Neuron (in vitro differentiated cells): Measurements from ENCODE around the gene ST7.

Experiments used
- H2AFZ ChIP-seq: one replicate; pipeline ENCODE4 v1.6.1; 2013; ENCODE audit warnings: low read depth, mild to moderate bottlenecking, inconsistent platforms, low read length, moderate library complexity
- H3K27me3 ChIP-seq: one replicate; pipeline ENCODE4 v1.6.1; 2013; ENCODE audit warnings: low read length; ENCODE audit not compliant: insufficient read depth
- H3K36me3 ChIP-seq: one replicate; pipeline ENCODE4 v1.6.1; 2013; ENCODE audit warnings: low read length; ENCODE audit not compliant: insufficient read depth
- H3K4me1 ChIP-seq: one replicate; pipeline ENCODE4 v1.6.1; 2013; ENCODE audit warnings: low read length; ENCODE audit not compliant: insufficient read depth
- H3K4me3 ChIP-seq: 2 replicates; pipeline ENCODE4 v1.5.1; 2013; ENCODE audit warnings: mild to moderate bottlenecking, low read length, moderate library complexity
- H3K9me3 ChIP-seq: one replicate; pipeline ENCODE4 v1.6.1; 2013; ENCODE audit warnings: low read length

ST7 gene

DNA sequence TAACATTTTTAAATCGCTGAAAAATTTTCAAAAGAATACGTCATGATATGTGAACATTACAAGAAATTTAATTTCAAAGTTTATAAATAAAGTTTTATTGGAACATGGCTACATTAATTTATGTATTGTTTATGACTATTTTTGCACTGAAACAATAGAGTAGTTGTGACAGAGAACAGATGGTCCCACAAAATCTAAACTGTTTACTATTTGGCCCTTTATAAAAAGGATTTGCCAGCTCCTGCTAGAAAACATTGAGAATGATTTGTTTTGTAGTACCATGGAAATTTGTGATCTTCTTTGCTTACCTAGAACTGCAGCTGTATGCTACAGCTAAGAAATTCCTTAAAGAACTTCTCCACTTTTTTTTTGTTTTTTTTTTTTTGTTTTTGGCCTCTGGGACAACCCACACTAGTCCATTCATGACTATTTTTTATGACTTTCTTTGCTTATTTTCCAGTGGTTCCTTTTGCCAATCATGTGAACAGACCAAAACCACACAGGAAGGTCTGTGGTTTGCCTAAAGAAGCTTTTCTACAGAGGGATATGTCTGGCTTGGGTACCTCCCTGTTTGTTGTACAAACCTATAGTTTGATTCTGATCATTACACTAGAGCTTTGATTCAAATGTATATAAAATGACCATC, 55.7 kb downstream of the ST7 start:
- Histone ChIP-seq H3K4me3 (no peak overlapping the region), H3K27me3 (no peaks in the 10 kb centered on the region), H3K9me3 (no peaks in the 10 kb centered on the region), H3K36me3 (no peaks in the 10 kb centered on the region), H3K4me1 (no peaks in the 10 kb centered on the region), H2AFZ (no peak overlapping the region)

DNA sequence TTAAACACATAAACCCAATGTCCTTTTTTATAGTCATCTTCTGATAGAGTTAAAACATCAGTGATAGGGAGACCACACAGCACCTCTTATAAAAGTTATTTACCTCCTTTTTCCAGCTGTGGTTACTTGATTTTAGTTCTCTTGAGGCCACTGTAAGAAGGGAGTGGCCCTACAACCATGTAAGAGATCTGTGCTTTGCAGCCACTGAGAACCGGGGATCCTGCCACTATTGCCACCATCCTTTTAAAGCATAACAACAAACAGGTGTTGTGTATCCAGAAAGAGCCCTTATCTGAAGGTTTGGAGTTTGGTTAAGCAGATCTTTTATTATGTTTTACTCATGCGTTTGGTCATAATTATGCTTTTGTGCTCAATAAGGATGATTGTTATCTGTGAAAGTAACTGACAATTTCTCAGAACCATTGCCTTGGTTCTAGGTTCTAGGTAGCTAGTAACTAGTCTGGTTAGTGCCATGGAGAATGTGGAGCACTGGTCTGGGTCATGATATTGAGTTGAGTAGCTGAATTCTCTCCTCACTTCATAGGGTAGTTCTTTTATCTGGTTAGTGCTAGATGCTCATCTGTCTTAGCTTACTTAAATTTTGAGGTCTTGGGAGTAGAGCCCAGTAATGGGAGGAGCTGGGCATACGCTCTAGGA, 56.5 kb downstream of the ST7 start:
- H3K27me3 ChIP-seq, result no peaks in the 10 kb centered on the region
- H3K4me3 ChIP-seq, result no peak overlapping the region
- no peaks in the 10 kb centered on the region for H3K9me3 ChIP-seq
- H3K36me3 ChIP-seq, result no peaks in the 10 kb centered on the region
- H2AFZ ChIP-seq, result no peak overlapping the region
- H3K4me1 ChIP-seq, result peaks cover 2% of the 10 kb centered on the region

DNA sequence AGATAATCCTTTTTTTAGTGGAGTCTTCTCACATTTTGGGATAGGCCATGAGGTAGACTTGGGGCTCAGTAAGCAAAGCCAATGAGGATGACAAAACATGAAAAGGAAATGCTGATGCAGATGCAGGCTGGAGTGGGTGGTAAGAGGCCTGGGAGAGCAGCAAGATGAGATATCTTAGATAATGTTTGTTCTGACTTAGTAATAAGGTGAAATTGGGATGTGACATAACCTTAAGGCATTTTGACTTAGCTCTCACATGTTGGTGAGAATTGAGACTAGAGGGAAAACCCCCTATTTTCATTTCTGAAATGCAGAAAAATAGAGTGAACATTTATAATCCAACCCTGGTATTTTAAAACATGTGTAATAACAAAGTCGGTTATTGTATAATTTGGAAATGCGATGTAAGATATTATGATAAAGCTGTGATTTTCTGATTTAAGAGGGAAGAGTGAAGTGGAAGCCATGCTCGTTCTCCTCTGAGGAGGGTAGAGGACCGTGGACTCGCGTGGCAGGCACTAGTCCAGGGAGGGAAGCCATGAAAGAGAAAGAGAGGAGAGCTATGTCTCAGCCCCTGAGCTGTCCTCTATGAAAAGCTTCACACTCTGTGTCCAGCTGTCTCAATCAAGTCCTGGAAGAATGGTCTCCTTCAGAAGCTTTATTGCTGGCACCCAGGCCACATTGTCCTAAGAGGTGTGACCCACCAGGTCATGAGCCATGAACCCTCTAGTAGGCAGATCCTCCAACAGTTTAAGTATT, 57.3 kb downstream of the ST7 start:
- Histone ChIP-seq H3K4me3 (no peak overlapping the region), H2AFZ (no peak overlapping the region), H3K9me3 (no peaks in the 10 kb centered on the region), H3K36me3 (no peaks in the 10 kb centered on the region), H3K4me1 (peaks cover 2% of the 10 kb centered on the region), H3K27me3 (no peaks in the 10 kb centered on the region)

DNA sequence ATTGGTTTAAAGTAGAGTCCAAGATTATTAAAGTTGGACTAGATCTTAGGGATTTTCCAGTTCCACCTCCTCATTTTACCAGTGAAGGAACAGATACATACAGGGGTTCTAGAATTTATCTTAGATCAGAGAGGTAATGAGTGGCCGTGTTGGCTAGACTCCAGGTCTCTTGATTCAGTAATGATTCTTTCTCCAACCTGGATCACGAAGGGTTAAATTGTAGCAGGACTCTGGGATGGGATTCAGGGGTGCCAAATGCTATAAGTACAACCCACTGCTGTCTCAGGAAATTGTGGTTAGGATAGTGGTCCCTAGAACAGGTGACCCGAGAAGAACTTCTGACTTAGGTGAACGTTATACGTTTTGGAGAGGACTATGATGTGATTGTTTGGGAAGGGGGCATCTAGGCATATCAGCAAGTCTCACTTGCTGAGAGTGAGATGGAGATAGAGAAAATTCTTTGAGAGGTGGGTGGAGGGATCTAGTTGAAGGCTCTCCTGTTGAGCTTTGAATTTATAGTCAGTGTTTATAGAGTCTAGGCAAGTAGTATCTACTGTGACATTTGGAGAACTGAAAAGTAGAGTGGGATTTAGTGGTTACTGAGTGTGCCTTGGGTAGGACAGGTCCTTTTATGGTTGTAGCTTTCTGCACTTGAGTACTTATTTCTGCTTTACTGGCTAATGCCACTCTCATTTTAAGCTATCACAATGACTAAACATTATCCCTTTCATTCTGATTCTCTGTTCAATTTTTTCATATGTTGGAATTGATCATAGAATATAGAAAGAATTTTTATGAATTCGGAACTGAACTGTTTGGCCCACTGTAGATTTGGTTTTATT, 58.3 kb downstream of the ST7 start:
- Histone ChIP-seq H3K4me3 (no peak overlapping the region), H2AFZ (no peak overlapping the region), H3K9me3 (no peaks in the 10 kb centered on the region), H3K4me1 (peaks cover 2% of the 10 kb centered on the region), H3K27me3 (no peaks in the 10 kb centered on the region), H3K36me3 (no peaks in the 10 kb centered on the region)

DNA sequence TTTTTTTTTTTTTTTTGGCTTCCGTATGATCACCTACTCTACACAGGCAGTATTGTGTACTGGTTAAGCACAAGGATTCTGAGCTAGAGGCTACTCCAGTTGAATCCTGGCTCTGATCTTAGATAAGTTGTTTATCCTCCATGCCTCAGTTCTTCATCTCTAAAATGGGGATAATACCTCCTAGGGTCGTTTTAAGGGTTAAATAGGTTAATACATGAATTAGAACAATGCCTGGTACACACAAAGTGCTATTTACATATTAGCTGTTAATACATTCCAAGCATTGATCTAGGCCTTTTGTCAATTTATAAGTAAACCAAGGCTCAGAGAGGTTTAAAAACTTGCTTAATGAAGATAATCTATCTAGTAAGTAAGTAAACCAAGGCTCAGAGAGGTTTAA, 59.0 kb downstream of the ST7 start:
- H3K27me3 ChIP-seq, result no peaks in the 10 kb centered on the region
- H3K4me1 ChIP-seq, result peaks cover 2% of the 10 kb centered on the region
- H3K36me3 ChIP-seq, result no peaks in the 10 kb centered on the region
- H3K4me3 ChIP-seq, result no peak overlapping the region
- no peaks in the 10 kb centered on the region for H3K9me3 ChIP-seq
- no peak overlapping the region for H2AFZ ChIP-seq

DNA sequence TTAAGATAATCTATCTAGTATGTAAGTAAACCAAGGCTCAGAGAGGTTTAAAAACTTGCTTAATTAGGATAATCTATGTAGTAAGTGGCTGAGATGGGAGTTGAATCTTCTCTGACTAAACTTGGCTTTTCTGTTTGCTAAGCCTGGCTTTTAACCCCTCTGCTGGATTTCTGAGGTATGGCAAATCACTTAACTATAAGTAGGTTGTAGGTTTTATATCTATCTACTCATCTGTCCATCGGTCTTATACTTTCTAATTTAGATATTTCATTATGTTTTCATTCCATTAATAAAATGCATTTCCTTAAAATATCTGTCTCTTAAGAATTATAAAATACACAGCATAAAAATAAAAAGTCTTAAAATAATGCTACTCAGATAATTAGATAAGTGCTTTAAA, 59.4 kb downstream of the ST7 start:
- H3K27me3 ChIP-seq, result no peaks in the 10 kb centered on the region
- H3K4me3 ChIP-seq, result no peak overlapping the region
- no peak overlapping the region for H2AFZ ChIP-seq
- H3K36me3 ChIP-seq, result no peaks in the 10 kb centered on the region
- no peaks in the 10 kb centered on the region for H3K9me3 ChIP-seq
- peaks cover 2% of the 10 kb centered on the region for H3K4me1 ChIP-seq

DNA sequence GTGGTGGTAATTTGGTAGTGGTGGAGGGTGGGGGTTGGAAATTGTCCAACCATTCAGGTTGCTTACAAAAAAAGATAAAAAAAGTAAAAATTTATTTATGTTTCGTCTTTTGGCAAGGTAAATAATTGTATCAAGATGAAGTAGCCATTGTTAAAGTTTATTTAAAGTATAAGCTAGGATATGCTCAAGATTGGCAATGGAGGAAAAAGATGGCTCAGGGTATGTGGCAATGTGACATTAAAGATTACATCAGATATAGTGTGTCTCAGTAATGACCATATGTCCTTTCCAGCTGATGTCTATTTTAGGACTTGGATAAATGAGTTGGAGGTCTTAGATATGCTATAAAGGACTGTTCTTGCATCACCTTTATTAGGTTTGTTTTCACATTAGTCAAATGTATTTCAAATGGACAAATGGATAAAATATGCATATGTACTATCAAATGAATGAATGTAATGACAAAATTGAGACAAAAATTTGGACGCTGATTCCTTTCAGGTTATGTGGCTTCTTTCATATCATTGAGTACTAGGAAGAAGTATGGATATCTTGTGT, 60.9 kb downstream of the ST7 start:
- peaks cover 2% of the 10 kb centered on the region for H3K4me1 ChIP-seq
- H3K4me3 ChIP-seq, result no peak overlapping the region
- no peaks in the 10 kb centered on the region for H3K36me3 ChIP-seq
- H3K27me3 ChIP-seq, result no peaks in the 10 kb centered on the region
- no peak overlapping the region for H2AFZ ChIP-seq
- H3K9me3 ChIP-seq, result no peaks in the 10 kb centered on the region

DNA sequence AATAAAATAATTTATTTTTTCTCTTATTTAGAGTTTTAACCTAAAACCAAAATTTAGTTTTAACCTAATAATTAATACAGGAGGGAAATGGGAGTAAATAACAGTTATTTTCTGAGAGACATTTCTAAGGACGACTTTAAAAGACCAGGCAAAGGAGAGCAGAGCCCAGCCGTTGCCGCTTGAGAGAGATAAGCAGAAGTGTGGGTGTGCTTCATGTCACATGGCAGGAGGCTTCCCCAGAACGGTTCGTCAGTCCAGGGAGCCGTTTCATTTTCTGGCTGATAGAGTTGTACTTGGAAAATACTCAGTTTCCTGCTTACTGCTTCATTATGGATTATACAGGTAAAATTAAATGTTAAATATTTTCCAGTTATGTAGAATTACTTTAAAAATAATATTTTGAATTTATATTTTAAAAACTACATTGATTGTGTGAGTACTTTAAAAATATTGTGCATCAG, 61.4 kb downstream of the ST7 start:
- Histone ChIP-seq H3K36me3 (no peaks in the 10 kb centered on the region), H2AFZ (no peak overlapping the region), H3K4me1 (peaks cover 6% of the 10 kb centered on the region), H3K4me3 (no peak overlapping the region), H3K9me3 (no peaks in the 10 kb centered on the region), H3K27me3 (no peaks in the 10 kb centered on the region)

DNA sequence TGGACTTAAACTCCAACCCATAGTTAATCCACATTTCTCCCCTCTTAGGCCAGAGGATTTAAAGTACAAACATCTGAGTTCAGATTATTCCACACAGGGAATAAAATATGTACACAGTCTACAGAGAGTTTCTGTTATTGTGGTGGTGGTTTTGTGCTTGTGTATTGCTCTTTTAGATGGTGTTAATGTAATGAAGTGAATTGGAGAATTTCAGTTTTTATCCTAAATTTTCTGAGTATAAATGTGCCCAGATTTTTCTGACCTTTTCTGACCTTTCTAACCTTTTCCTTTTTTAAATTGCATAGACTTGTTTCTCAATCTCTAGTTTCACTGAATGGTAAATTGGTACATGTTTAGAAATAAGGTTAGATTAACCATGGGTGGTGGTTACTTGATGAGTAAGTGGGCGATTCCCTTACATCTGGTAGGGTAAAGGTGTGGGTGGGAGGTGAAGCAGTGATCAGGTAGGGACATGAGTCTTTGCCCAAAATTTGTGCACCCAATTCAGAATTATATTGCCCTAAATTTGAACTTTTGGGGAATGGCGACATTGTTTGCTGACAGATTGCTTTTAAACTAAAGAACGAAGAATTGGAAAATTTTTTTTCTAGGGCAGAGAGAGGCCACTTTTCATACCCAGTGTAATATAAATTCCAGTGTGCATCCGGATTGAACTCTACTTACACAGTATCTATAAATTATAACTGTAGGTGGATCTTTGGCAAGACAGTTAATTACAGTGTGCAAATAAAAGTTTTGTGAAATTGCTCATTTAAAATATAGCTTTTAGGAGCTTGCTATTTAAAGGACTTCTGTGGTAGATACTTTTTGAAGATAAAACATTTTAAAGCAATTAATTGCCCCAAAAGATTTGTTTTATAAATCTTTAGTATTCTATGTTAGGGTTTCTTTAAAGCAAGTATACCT, 62.2 kb downstream of the ST7 start:
- Histone ChIP-seq H3K4me3 (no peak overlapping the region), H3K4me1 (peaks cover 7% of the 10 kb centered on the region), H3K36me3 (no peaks in the 10 kb centered on the region)

DNA sequence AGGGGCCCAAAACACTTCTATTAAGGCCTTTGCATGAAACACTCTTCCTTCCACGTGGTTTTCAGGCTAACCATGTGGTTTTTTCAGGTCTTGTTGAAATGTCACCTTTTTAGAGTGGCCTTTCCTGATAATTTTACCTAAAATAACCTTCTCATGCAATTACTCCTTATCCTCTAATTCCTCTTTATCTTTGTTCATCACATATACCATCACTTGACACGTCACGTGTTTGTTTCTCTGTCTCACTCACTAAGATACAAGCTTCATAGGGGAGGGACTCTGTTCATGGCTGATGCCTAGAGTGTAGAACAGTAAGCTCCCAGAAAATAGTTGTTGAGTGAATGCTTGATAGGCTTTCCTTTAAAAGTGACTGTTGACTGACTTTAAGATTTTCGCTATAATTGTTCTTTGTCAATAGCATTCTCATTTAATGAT, 63.7 kb downstream of the ST7 start:
- Histone ChIP-seq H3K27me3 (no peaks in the 10 kb centered on the region), H3K4me1 (peaks cover 13% of the 10 kb centered on the region), H2AFZ (no peak overlapping the region), H3K9me3 (no peaks in the 10 kb centered on the region), H3K4me3 (no peak overlapping the region), H3K36me3 (no peaks in the 10 kb centered on the region)

More for the DNA sequence above, 62.2 kb downstream of the ST7 start:
- Histone ChIP-seq H2AFZ (no peak overlapping the region), H3K27me3 (no peaks in the 10 kb centered on the region), H3K9me3 (no peaks in the 10 kb centered on the region)

DNA sequence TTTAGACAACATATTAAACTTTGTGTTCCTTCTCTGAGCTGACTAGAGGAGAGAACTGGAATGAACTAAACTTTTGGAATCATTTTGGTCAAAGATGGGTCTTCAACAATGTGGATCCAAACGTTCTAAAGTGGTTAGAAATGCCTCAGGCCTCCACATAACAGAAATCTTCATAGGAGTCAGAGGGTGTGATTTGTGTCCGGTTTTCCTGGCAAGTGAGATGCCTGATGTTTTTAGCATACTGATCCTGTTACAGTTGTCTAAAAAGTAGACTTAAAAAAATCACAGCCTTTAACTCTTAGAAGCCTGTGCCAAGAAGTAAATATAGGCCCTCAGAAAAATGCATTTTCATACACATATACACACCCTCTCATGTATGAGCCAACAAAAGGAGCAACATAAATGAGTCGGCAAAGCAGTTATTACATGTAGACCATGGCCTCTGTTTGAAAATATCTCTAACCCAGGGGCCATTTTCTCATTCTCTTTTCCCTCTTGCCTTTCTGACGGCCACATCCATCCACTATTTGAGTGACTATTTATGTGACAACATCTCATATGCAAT, 64.5 kb downstream of the ST7 start:
- Histone ChIP-seq H3K9me3 (no peaks in the 10 kb centered on the region), H2AFZ (no peak overlapping the region), H3K4me1 (peaks cover 20% of the 10 kb centered on the region), H3K27me3 (no peaks in the 10 kb centered on the region), H3K4me3 (no peak overlapping the region), H3K36me3 (no peaks in the 10 kb centered on the region)
